ENCODE data around the gene CMTM3.
"Not testable (repeated sequence)": the region's sequence is repeated elsewhere in the genome, so short reads cannot be mapped to it uniquely, and the experiment has no call there.

CMTM3 gene

DNA sequence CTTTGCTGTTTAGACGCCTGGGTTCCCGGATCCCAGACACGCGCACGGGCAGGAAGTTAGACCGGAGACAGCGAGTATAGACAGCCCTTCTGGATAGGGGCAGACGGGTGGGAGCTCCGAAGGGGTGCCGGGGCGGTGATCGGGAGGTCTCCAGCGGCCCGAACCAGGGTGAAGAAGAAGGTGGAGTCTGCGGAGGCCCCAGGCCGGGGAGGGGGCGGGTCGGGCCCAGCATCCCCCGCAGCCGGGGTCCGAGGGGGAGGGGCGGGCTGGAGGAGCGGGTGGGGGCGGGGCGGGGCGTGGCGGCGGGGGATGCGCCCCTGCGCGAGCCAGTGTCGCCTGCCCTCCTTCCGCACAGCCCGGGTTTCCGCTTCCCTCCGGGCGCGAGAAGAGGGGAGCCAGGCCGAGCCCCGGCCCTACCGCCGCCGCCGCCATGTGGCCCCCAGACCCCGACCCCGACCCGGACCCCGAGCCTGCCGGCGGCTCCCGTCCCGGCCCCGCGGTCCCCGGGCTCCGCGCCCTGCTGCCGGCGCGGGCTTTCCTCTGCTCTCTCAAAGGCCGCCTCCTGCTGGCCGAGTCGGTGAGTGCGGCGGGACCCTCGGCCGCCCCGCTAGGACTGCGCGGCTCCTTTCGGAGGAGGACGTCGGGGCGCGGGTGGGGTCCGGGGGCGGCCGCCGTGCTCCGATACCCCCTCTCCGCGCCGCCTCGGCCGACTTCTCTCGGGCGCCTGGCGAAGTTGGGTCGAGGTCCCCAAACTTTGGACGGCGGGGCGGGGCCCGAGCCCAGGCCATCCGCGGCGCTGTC is at the start of gene CMTM3:
CMTM3 (plus strand) TSS at position 329 of the 801 bp plus-strand sequence; CDS start at position 431, 102 bp downstream.
- peak; percentile 83 for DNase-seq

DNA sequence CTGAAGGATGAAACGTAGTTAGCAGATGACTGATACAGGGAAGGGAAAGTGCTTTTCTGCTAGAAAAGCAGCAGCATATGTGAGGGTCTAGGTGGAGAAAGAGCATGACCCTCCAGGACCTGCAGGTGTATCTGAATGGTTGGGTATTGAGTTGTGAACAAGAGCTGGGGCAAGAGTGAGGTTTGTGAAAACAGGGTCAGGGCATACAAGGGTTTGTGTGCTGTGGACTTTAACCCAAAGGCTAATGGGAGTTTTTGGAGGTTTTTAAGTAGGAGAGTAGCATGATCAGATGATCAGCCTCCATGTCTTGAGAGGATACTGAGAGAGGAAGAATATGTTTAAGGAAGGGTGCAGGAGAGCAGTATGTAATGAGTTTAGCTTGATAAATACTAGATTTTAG is 44.4 kb upstream of the CMTM3 start:
- no peak for DNase-seq

GRCh38 chr16:66561381-66562080 is 43.0 kb upstream of the CMTM3 start:
- DNase-seq, result no peak

- no peak for DNase-seq
Measured at GRCh38 chr16:66562409-66562808, 42.1 kb upstream of the CMTM3 start.

DNA sequence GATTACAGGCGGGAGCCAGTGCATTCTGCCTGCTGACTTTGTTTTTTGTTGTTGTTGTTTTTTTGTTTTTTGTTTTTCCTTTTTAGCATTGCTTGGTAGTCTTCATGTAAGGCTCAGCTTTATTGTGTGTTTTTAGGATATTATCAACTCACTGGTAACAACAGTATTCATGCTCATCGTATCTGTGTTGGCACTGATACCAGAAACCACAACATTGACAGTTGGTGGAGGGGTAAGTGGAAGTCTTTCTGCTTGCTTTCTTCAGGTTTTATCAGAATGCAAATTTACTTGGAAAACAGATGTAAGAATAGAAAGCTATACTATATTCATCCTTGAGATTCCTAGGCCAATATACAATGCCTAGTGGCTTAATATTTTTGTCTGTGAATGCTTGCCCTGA is 41.5 kb upstream of the CMTM3 start:
- DNase-seq, result no peak

DNA sequence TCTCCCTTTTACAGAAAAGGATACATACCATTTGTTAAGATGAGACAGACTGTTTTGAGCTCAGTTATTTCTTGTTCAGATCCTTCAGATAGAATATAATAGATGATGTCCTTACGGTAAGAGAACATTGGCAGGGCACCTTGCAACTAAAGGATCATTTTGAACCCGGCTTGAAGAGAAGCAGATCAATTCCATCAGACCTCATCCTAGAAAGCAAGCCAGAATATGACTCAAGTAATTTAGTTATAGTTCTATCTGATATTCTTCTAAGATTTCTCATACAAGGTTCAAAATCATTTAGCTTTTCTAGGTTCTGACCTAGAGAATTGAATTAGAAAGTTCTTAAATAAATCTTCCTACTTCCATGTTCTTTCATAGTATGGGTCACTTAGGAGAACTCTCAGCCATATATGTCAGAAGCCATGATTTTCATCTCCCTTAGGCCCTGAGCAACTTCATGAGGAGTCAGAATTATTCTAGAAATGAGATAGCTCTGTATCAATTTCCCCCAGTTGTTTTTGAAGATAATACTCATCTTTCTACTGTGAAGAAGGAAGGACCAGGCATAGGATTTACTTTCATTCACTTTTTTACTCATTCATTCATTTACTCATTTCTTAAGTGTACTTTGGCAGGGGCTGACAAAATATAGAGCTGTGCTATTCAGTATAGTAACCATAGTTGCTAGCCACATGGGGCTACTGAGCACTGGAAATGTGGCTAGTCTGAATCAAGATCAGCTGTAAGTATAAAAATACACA is 40.8 kb upstream of the CMTM3 start:
- peak; percentile 80 for DNase-seq

- no peak for DNase-seq
Measured at GRCh38 chr16:66566051-66566901, 38.2 kb upstream of the CMTM3 start, which contains the start of gene CMTM1. CMTM1 (plus strand) TSS chr16:66566439; CDS start chr16:66566514, 75 bp downstream.

DNA sequence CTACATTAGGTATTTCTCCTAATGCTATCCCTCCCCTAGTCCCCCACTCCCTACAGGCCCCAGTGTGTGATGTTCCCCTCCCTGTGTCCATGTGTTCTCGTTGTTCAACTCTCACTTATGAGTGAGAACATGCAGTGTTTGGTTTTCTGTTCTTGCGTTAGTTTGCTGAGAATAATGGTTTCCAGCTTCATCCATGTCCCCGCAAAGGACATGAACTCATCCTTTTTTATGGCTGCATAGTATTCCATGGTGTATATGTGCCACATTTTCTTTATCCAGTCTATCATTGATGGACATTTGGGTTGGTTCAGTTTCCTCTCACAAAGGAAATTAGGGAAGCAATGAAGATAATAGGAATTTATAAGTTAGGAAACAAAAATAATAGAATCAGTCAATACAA is 37.2 kb upstream of the CMTM3 start:
- DNase-seq, result not testable (repeated sequence)

DNA sequence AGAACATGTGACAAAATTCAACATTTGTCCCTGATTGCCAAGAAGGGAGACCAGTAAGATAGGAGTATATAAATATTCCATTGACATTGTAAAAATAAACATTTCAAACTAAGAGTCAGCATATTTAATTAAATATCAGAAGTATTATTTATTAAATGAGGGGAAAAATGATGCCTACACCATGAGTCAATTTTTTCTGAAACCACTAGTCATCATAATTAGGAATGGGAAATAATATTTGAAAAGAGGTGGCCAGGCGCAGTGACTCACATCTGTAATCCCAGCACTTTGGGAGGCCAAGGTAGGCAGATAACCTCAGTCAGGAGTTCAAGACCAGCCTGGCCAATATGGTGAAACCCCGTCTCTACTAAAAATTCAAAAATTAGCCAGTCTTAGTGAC is 36.1 kb upstream of the CMTM3 start:
- no peak for DNase-seq

DNA sequence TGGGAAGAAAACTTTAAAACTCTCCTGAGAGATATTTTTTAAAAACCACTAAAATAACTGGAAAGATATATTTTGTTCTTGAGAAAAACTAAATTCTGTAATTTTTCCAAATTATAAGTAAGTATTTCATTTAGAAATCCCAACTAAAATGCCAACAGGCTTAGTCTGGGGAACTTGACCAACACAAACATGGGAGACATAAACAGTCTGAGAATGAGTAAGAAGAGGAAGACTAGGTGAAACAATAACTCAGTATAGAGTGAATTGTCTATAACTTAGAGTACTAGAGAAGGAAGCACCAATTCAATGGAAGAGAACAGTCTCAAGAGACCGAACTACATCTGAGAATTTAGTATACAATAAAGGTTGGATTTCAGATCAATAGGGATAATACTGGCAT is 35.4 kb upstream of the CMTM3 start:
- no peak for DNase-seq

- DNase-seq, result no peak
Measured at GRCh38 chr16:66569827-66570405, 34.6 kb upstream of the CMTM3 start.

DNA sequence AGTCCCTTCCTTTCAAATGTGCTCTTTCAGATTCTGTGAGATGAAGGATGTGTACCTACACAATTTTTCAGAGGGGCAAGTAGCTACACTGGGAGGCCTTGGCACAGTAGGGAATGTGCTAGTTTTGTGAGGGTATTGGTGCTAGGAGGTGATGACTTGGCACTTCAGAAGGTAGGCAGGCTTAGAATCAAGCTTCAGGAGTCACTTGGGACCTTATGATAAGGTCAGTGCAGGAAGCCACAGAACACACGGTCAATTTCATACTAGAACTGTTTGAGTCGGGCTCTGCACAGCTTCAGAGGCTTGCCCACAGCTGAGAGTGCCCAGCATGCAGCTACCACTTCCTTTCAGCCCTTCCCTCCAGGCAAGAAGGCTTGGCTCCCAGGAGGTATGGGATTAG is 32.1 kb upstream of the CMTM3 start:
- no peak for DNase-seq

DNA sequence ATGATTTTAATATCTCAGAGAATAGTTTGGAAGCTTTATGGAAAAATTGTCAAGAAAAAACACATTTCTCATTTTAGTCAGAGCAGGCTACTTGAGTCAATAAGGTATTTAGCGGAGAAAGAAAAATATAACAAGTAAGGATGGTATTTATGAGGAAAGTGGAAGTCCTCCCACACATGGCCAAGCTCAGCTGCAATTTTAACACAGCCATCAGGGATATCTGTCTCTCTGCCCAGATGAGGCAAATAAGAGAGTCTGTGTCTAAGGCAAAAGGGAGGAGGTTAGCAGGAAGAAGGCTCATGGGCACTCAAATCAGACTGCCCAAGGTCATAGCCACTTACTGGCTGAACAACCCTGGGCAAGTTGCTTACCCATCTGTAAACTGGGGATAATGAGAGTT is 30.4 kb upstream of the CMTM3 start:
- no peak for DNase-seq

DNA sequence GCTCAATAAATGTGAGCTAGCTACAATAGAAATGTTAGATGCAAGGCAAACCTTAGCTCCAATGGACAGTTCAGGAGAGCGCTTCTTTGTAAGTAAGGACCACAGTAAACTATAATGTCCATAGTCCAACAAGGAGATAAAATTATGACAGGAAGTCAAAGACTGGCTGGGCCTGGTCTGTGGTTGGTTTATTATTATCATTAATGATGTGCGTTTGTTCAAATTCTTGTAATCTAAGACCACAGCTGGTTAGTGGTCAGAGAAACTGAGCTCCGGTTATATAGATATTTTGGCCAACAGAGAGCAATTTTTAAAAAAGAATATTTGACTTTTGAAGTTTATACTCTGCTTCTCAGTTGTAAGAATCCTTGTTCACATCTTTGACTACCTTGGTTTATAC is 30.0 kb upstream of the CMTM3 start:
- no peak for DNase-seq

DNA sequence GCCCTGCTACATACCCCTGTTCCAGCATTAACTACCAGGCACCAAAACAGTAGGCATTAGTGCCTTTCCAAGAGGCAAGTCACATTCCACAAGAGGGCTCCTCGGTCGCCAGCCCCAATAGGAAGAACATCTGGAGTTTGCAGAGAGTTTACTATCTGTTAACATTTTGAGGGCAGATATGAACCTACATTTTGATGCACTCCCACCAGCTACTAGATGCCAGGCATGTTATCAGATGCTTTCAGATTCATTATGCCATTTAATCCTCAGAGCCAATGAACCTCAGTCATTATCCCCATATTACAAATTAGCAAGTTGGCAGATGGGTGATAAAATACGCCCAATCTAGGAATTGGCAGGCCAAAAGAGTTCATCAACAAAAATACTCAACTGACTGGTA is 29.4 kb upstream of the CMTM3 start:
- DNase-seq, result no peak

GRCh38 chr16:66576296-66576695 is 28.2 kb upstream of the CMTM3 start:
- no peak for DNase-seq

- DNase-seq, result no peak
Measured at GRCh38 chr16:66578651-66579531, 25.6 kb upstream of the CMTM3 start, which contains the start of gene CMTM2. CMTM2 (plus strand) TSS chr16:66579463; CDS start chr16:66579608, 145 bp downstream.

DNA sequence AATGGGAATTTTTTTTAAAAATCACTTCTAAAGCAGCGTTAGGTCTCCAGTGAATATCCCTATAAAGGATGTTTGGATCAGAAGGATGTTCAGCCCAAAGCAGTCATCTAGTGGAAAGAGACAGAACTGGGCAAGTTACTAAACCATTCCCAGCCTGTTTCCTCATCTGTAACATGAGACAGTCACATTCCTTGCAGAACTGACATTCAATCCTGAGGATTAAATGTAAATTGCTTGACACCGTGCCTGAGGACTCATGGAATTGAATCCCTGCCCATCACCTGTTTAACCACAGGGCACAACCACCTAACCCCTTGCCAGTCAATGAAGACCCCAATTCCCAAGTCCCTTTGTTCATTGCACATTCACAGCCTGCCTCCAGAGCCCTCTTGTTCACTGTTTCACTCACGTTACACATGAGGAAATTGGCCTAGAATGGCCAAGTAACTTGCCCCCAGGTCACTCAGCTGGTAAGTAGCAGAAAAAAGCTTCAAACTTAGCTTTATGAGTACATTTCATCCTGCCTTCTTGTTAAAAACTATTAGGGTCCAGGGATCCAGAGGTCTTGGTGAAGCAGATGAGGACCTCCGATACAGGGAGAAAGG is 23.8 kb upstream of the CMTM3 start:
- DNase-seq, result no peak

GRCh38 chr16:66581246-66581952 is 23.1 kb upstream of the CMTM3 start:
- no peak for DNase-seq

Data from activated CD4-positive, alpha-beta T cell treated with anti-CD3 and anti-CD28 coated beads, Interleukin-2, Interleukin-6, amounts not matched to agents 100 ng/mL and 50 ng/mL, durations not matched to agents 16 hours and 8 hours (primary cell).